Lower leg skin (tissue), 3 donors: ENCODE measurements around the gene EML2.

Experiments used
- POLR2A ChIP-seq, 2 donors: fragments of 450-650 bp; IDR thresholded peaks; one replicate each; pipeline ENCODE4 v1.6.1; 2016 to 2017; ENCODE audit warnings: antibody characterized with exemption in 2 of 2, mild to moderate bottlenecking in 1 of 2, moderate library complexity in 1 of 2
- TF ChIP-seq, protein P1 (sequence below), 3 donors: fragments of 450-650 bp; IDR thresholded peaks; one replicate each; pipeline ENCODE4 v1.5.1; 2016; ENCODE audit warnings: antibody characterized with exemption in 3 of 3, mild to moderate bottlenecking in 3 of 3, moderate library complexity in 2 of 3

DNA sequence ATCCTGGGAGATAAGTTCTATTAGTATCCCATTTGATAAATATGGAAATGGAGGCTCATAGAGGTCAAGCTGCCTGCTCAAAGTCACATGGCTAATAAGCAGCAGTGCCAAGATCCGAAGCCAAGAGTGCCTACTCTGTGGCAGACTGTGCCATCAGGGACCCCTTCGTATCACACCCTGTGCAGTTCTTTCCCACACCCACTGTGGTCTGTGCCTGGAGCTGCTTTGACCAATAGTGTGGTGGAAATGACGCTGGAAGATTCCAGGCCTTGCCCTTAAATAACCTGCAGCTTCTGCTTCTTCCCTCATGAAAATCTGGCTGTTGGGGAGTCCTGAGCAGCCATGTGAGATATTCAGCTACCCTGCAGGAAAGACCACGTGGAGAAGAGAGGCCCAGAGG is 64.7 kb downstream of the EML2 start:
- TF ChIP-seq, protein P1, sequence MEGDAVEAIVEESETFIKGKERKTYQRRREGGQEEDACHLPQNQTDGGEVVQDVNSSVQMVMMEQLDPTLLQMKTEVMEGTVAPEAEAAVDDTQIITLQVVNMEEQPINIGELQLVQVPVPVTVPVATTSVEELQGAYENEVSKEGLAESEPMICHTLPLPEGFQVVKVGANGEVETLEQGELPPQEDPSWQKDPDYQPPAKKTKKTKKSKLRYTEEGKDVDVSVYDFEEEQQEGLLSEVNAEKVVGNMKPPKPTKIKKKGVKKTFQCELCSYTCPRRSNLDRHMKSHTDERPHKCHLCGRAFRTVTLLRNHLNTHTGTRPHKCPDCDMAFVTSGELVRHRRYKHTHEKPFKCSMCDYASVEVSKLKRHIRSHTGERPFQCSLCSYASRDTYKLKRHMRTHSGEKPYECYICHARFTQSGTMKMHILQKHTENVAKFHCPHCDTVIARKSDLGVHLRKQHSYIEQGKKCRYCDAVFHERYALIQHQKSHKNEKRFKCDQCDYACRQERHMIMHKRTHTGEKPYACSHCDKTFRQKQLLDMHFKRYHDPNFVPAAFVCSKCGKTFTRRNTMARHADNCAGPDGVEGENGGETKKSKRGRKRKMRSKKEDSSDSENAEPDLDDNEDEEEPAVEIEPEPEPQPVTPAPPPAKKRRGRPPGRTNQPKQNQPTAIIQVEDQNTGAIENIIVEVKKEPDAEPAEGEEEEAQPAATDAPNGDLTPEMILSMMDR (IDR thresholded peaks at IDR 0.05): no peak
- no peak for TF ChIP-seq POLR2A (IDR thresholded peaks at IDR 0.05)
